GM23338 (cell line): ENCODE results near the gene ZDHHC8. TPM values are rescaled to one million over a fixed set of nuclear protein-coding genes. Genes with fewer than 3 reads are reported as not detected.

Source experiments
- ATAC-seq: fragments of 200-7000 bp; cut with Tn5 transposase; 3 replicates; pipeline ENCODE4 v1.9.1; 2020
- DNase-seq: peaks from one replicate; pipeline ENCODE4 v3.0.0-alpha.2; 2015; ENCODE audit warnings: low spot score
- H2AFZ ChIP-seq: fragments of 200-600 bp; sonication (generic); 2 replicates; pipeline ENCODE4 v1.8.0; 2016; ENCODE audit warnings: antibody characterized with exemption, mild to moderate bottlenecking, moderate library complexity
- H3F3A ChIP-seq: fragments of 200-600 bp; sonication (generic); replicated peaks from 2 replicates; pipeline ENCODE4 v1.8.0; 2017; ENCODE audit warnings: antibody characterized with exemption, mixed run types, low read depth
- H3K27ac ChIP-seq: fragments of 200-600 bp; sonication (generic); 2 replicates; pipeline ENCODE4 v1.6.1; 2016; ENCODE audit warnings: low read depth
- H3K27me3 ChIP-seq: fragments of 200-600 bp; sonication (generic); 2 replicates; pipeline ENCODE4 v1.8.0; 2016; ENCODE audit warnings: mild to moderate bottlenecking, mixed run types, moderate library complexity; ENCODE audit not compliant: insufficient read depth
- H3K36me3 ChIP-seq: fragments of 200-600 bp; sonication (generic); 2 replicates; pipeline ENCODE4 v1.8.0; 2016; ENCODE audit warnings: mild to moderate bottlenecking; ENCODE audit not compliant: insufficient read depth
- H3K4me1 ChIP-seq: fragments of 200-600 bp; sonication (generic); 2 replicates; pipeline ENCODE4 v1.8.0; 2016; ENCODE audit warnings: mild to moderate bottlenecking, moderate library complexity; ENCODE audit not compliant: insufficient read depth
- H3K4me2 ChIP-seq: fragments of 200-600 bp; sonication (generic); 2 replicates; pipeline ENCODE4 v1.7.1; 2017; ENCODE audit warnings: mixed run types
- H3K4me3 ChIP-seq: fragments of 200-600 bp; sonication (generic); 2 replicates; pipeline ENCODE4 v1.6.1; 2016; ENCODE audit warnings: mixed run types
- H3K79me2 ChIP-seq: fragments of 200-600 bp; sonication (generic); replicated peaks from 2 replicates; pipeline ENCODE4 v1.8.0; 2017; ENCODE audit warnings: mild to moderate bottlenecking; ENCODE audit not compliant: insufficient read depth
- H3K9me2 ChIP-seq: fragments of 200-600 bp; sonication (generic); 2 replicates; pipeline ENCODE4 v1.8.0; 2017; ENCODE audit not compliant: insufficient read depth
- H4K20me1 ChIP-seq: fragments of 200-600 bp; sonication (generic); replicated peaks from 2 replicates; pipeline ENCODE4 v1.8.0; 2017; ENCODE audit warnings: mild to moderate bottlenecking; ENCODE audit not compliant: insufficient read depth
- H3K27ac Mint-ChIP-seq: 2 replicates; pipeline ENCODE4 v1.8.0; 2020; ENCODE audit warnings: inconsistent platforms, mild to moderate bottlenecking, moderate library complexity, mixed read lengths
- H3K27me3 Mint-ChIP-seq: 3 replicates; pipeline ENCODE4 v1.8.0; 2022; ENCODE audit warnings: low read depth, mild to moderate bottlenecking, moderate library complexity, mixed read lengths, inconsistent platforms; ENCODE audit not compliant: insufficient read depth, poor library complexity
- H3K36me3 Mint-ChIP-seq: 3 replicates; pipeline ENCODE4 v1.8.0; 2021; ENCODE audit warnings: low read depth, mild to moderate bottlenecking, inconsistent platforms, moderate library complexity, mixed read lengths
- H3K4me1 Mint-ChIP-seq: 3 replicates; pipeline ENCODE4 v1.8.0; 2020; ENCODE audit warnings: mild to moderate bottlenecking, inconsistent platforms, mixed read lengths
- H3K4me3 Mint-ChIP-seq: 3 replicates; pipeline ENCODE4 v1.8.0; 2021; ENCODE audit warnings: moderate library complexity, mild to moderate bottlenecking, inconsistent platforms, mixed read lengths
- H3K9me3 Mint-ChIP-seq: 3 replicates; pipeline ENCODE4 v1.8.0; 2020; ENCODE audit warnings: moderate library complexity, mild to moderate bottlenecking, inconsistent platforms, mixed read lengths
- CREB1 ChIP-seq: fragments of 250-450 bp; sonication (Bioruptor Pico); IDR thresholded peaks from 2 replicates; pipeline ENCODE4 v1.5.0; 2020; ENCODE audit warnings: low read depth, mild to moderate bottlenecking, moderate library complexity
- EZH2 ChIP-seq: fragments of 200-600 bp; sonication (generic); IDR thresholded peaks from one replicate; pipeline ENCODE4 v1.8.0; 2017; ENCODE audit warnings: antibody characterized with exemption, mild to moderate bottlenecking, low read depth; ENCODE audit not compliant: unreplicated experiment
- EZH2phosphoT487 ChIP-seq: fragments of 200-600 bp; sonication (generic); IDR thresholded peaks from one replicate; pipeline ENCODE4 v1.8.1; 2018; ENCODE audit warnings: antibody characterized with exemption; ENCODE audit not compliant: unreplicated experiment
- JUNB ChIP-seq: IDR thresholded peaks from one replicate; pipeline ENCODE4 v1.6.1; 2016; ENCODE audit warnings: antibody characterized with exemption; ENCODE audit not compliant: unreplicated experiment
- NANOG ChIP-seq: IDR thresholded peaks from 2 replicates; pipeline ENCODE4 v1.6.1; 2016; ENCODE audit warnings: antibody characterized with exemption, borderline replicate concordance
- POLR2AphosphoS5 ChIP-seq: IDR thresholded peaks from 2 replicates; pipeline ENCODE4 v1.6.1; 2016; ENCODE audit warnings: antibody characterized with exemption, low read depth
- STAT1 ChIP-seq: IDR thresholded peaks from one replicate; pipeline ENCODE4 v1.6.1; 2016; ENCODE audit warnings: antibody characterized with exemption; ENCODE audit not compliant: unreplicated experiment
- ZNF114 ChIP-seq: fragments of 250-450 bp; sonication (Bioruptor Pico); IDR thresholded peaks from 2 replicates; pipeline ENCODE4 v1.5.0; 2020; ENCODE audit warnings: mild to moderate bottlenecking, moderate library complexity
- ZNF331 ChIP-seq: fragments of 250-450 bp; sonication (Bioruptor Pico); IDR thresholded peaks from 2 replicates; pipeline ENCODE4 v1.5.0; 2020; ENCODE audit warnings: low read depth, mild to moderate bottlenecking, moderate library complexity
- polyA plus RNA-seq: library from polyadenylated mRNA; unstranded; fragments of >200 nt; fragmentation: Nextera tagmentation; extraction: Ambion mirVana; gene quantifications from 2 replicates; pipeline ENCODE4 v1.2.1, GENCODE V29; 2016
- total RNA-seq: library from RNA; depleted of rRNA; stranded (reverse); fragments of >200 nt; shearing (Covaris generic); gene quantifications from 2 replicates; pipeline ENCODE4 v1.2.3, GENCODE V29; 2014
- TF ChIP-seq, protein P1 (sequence below): fragments of 250-450 bp; sonication (Bioruptor Pico); IDR thresholded peaks from 2 replicates; pipeline ENCODE4 v1.5.0; 2020; ENCODE audit warnings: mild to moderate bottlenecking, moderate library complexity
- TF ChIP-seq, protein P2 (sequence below): IDR thresholded peaks from one replicate; pipeline ENCODE4 v1.6.1; 2018; ENCODE audit warnings: antibody characterized with exemption; ENCODE audit not compliant: unreplicated experiment
- TF ChIP-seq, protein P3 (sequence below): IDR thresholded peaks from 2 replicates; pipeline ENCODE4 v1.6.1; 2016; ENCODE audit warnings: antibody characterized with exemption
- TF ChIP-seq, protein P4 (sequence below), 2 experiments: fragments of 200-600 bp in 1 of 2; sonication (generic) in 1 of 2; conservative IDR thresholded peaks; 2 replicates each; pipeline versions ENCODE4 v1.5.1 to v1.6.1; 2016 to 2017; ENCODE audit warnings: antibody characterized with exemption in 2 of 2, low read depth in 2 of 2, mild to moderate bottlenecking in 2 of 2, moderate library complexity in 1 of 2

ZDHHC8 gene
- total and polyA plus RNA-seq, 2 experiments from 2014 or later, result 13.7 to 47.6 TPM

DNA sequence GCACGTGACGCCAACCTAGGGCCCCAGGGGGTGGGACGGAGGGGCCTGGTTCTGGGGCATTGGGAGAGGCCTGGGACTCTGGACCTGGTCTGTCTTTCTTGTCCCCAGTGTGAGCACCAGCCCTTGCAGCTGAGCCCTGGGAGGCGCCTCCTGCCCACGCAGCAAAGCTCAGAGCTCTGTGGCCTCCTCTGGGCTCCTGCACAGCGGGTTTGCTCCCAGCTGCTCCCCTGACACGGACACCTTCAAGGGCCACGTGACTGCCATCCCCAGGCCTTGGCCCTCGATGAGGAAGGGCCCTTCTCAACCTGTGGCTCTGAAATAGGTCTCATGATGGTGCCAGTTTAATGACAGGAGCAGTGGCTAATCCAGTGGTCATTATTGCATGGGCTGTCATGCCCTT lies 50.8 kb downstream of the ZDHHC8 start:
- H3K79me2 ChIP-seq, result no peaks in the 10 kb centered on the region
- TF ChIP-seq ZNF331 (CRISPR knock-in tag) (no peak), POLR2AphosphoS5 (no peak), STAT1 (no peak), EZH2phosphoT487 (no peak), ZNF114 (CRISPR knock-in tag) (no peak), EZH2 (no peak), JUNB (no peak), NANOG (no peak), CREB1 (CRISPR knock-in tag) (no peak)
- TF ChIP-seq, protein P1, sequence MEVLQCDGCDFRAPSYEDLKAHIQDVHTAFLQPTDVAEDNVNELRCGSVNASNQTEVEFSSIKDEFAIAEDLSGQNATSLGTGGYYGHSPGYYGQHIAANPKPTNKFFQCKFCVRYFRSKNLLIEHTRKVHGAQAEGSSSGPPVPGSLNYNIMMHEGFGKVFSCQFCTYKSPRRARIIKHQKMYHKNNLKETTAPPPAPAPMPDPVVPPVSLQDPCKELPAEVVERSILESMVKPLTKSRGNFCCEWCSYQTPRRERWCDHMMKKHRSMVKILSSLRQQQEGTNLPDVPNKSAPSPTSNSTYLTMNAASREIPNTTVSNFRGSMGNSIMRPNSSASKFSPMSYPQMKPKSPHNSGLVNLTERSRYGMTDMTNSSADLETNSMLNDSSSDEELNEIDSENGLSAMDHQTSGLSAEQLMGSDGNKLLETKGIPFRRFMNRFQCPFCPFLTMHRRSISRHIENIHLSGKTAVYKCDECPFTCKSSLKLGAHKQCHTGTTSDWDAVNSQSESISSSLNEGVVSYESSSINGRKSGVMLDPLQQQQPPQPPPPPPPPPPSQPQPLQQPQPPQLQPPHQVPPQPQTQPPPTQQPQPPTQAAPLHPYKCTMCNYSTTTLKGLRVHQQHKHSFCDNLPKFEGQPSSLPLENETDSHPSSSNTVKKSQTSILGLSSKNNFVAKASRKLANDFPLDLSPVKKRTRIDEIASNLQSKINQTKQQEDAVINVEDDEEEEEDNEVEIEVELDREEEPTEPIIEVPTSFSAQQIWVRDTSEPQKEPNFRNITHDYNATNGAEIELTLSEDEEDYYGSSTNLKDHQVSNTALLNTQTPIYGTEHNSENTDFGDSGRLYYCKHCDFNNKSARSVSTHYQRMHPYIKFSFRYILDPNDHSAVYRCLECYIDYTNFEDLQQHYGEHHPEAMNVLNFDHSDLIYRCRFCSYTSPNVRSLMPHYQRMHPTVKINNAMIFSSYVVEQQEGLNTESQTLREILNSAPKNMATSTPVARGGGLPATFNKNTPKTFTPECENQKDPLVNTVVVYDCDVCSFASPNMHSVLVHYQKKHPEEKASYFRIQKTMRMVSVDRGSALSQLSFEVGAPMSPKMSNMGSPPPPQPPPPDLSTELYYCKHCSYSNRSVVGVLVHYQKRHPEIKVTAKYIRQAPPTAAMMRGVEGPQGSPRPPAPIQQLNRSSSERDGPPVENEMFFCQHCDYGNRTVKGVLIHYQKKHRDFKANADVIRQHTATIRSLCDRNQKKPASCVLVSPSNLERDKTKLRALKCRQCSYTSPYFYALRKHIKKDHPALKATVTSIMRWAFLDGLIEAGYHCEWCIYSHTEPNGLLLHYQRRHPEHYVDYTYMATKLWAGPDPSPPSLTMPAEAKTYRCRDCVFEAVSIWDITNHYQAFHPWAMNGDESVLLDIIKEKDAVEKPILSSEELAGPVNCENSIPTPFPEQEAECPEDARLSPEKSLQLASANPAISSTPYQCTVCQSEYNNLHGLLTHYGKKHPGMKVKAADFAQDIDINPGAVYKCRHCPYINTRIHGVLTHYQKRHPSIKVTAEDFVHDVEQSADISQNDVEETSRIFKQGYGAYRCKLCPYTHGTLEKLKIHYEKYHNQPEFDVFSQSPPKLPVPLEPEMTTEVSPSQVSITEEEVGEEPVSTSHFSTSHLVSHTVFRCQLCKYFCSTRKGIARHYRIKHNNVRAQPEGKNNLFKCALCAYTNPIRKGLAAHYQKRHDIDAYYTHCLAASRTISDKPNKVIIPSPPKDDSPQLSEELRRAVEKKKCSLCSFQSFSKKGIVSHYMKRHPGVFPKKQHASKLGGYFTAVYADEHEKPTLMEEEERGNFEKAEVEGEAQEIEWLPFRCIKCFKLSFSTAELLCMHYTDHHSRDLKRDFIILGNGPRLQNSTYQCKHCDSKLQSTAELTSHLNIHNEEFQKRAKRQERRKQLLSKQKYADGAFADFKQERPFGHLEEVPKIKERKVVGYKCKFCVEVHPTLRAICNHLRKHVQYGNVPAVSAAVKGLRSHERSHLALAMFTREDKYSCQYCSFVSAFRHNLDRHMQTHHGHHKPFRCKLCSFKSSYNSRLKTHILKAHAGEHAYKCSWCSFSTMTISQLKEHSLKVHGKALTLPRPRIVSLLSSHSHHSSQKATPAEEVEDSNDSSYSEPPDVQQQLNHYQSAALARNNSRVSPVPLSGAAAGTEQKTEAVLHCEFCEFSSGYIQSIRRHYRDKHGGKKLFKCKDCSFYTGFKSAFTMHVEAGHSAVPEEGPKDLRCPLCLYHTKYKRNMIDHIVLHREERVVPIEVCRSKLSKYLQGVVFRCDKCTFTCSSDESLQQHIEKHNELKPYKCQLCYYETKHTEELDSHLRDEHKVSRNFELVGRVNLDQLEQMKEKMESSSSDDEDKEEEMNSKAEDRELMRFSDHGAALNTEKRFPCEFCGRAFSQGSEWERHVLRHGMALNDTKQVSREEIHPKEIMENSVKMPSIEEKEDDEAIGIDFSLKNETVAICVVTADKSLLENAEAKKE (CRISPR knock-in tag), result no peak
- TF ChIP-seq, protein P2, sequence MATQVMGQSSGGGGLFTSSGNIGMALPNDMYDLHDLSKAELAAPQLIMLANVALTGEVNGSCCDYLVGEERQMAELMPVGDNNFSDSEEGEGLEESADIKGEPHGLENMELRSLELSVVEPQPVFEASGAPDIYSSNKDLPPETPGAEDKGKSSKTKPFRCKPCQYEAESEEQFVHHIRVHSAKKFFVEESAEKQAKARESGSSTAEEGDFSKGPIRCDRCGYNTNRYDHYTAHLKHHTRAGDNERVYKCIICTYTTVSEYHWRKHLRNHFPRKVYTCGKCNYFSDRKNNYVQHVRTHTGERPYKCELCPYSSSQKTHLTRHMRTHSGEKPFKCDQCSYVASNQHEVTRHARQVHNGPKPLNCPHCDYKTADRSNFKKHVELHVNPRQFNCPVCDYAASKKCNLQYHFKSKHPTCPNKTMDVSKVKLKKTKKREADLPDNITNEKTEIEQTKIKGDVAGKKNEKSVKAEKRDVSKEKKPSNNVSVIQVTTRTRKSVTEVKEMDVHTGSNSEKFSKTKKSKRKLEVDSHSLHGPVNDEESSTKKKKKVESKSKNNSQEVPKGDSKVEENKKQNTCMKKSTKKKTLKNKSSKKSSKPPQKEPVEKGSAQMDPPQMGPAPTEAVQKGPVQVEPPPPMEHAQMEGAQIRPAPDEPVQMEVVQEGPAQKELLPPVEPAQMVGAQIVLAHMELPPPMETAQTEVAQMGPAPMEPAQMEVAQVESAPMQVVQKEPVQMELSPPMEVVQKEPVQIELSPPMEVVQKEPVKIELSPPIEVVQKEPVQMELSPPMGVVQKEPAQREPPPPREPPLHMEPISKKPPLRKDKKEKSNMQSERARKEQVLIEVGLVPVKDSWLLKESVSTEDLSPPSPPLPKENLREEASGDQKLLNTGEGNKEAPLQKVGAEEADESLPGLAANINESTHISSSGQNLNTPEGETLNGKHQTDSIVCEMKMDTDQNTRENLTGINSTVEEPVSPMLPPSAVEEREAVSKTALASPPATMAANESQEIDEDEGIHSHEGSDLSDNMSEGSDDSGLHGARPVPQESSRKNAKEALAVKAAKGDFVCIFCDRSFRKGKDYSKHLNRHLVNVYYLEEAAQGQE, result no peak
- TF ChIP-seq, protein P3, sequence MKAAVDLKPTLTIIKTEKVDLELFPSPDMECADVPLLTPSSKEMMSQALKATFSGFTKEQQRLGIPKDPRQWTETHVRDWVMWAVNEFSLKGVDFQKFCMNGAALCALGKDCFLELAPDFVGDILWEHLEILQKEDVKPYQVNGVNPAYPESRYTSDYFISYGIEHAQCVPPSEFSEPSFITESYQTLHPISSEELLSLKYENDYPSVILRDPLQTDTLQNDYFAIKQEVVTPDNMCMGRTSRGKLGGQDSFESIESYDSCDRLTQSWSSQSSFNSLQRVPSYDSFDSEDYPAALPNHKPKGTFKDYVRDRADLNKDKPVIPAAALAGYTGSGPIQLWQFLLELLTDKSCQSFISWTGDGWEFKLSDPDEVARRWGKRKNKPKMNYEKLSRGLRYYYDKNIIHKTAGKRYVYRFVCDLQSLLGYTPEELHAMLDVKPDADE, result no peak
- TF ChIP-seq, protein P4, sequence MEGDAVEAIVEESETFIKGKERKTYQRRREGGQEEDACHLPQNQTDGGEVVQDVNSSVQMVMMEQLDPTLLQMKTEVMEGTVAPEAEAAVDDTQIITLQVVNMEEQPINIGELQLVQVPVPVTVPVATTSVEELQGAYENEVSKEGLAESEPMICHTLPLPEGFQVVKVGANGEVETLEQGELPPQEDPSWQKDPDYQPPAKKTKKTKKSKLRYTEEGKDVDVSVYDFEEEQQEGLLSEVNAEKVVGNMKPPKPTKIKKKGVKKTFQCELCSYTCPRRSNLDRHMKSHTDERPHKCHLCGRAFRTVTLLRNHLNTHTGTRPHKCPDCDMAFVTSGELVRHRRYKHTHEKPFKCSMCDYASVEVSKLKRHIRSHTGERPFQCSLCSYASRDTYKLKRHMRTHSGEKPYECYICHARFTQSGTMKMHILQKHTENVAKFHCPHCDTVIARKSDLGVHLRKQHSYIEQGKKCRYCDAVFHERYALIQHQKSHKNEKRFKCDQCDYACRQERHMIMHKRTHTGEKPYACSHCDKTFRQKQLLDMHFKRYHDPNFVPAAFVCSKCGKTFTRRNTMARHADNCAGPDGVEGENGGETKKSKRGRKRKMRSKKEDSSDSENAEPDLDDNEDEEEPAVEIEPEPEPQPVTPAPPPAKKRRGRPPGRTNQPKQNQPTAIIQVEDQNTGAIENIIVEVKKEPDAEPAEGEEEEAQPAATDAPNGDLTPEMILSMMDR (conservative IDR thresholded peaks at IDR 0.05; ENCODE audit: low read depth in 2 of 2), result no peak
- peaks cover 14% of the 10 kb centered on the region for H3K27me3 Mint-ChIP-seq
- no peaks in the 10 kb centered on the region for H4K20me1 ChIP-seq
- ATAC-seq (no peak), DNase-seq (no peak)
- H3K4me3 ChIP-seq, result no peak overlapping the region
- no peaks in the 10 kb centered on the region for H3K36me3 ChIP-seq
- peaks cover 5% of the 10 kb centered on the region; the same call in 2 of the 3 replicates for H3K4me1 Mint-ChIP-seq
- H3K4me1 ChIP-seq, result no peaks in the 10 kb centered on the region
- H2AFZ ChIP-seq, result no peak overlapping the region
- no peaks in the 10 kb centered on the region for H3K27me3 ChIP-seq
- no peaks in the 10 kb centered on the region for H3K9me2 ChIP-seq
- no peak overlapping the region for H3K27ac Mint-ChIP-seq
- no peaks in the 10 kb centered on the region for H3F3A ChIP-seq
- no peak overlapping the region for H3K27ac ChIP-seq
- H3K4me2 ChIP-seq, result no peak overlapping the region
- H3K36me3 Mint-ChIP-seq, result no peaks in the 10 kb centered on the region
- H3K9me3 Mint-ChIP-seq, result no peaks in the 10 kb centered on the region; the same call in 2 of the 3 replicates
- H3K4me3 Mint-ChIP-seq, result no peak overlapping the region
